Measurements from ENCODE around the gene POP7. TPM values are rescaled to one million over a fixed set of nuclear protein-coding genes. Genes with fewer than 3 reads are reported as not detected.

Gene POP7
- total RNA-seq, 1 donor from 2014 or later, result 40.6 TPM

- peaks cover 4% of the 10 kb centered on the region for H3K27me3 Mint-ChIP-seq (ENCODE audit: low read depth, unreplicated experiment)
- H3K4me3 Mint-ChIP-seq (ENCODE audit: unreplicated experiment), result peak overlapping the region; percentile 97
- Histone ChIP-seq H3K9me3 (ENCODE audit: insufficient read depth, low read depth, low read length) (no peaks in the 10 kb centered on the region), H3K79me2 (ENCODE audit: insufficient read depth, low read length) (peaks cover 54% of the 10 kb centered on the region), H3K4me1 (ENCODE audit: insufficient read depth, low read length) (peaks cover 28% of the 10 kb centered on the region), H3K9ac (ENCODE audit: low read length) (peak overlapping the region; percentile 87), H3K36me3 (ENCODE audit: insufficient read depth, low read length) (no peaks in the 10 kb centered on the region), H2AFZ (ENCODE audit: low read depth, low read length) (no peak overlapping the region), H3K27ac (ENCODE audit: low read depth, low read length) (no peak overlapping the region), H3K4me2 (ENCODE audit: low read length) (peak overlapping the region; percentile 98), H3K27me3 (ENCODE audit: insufficient read depth, low read length) (no peaks in the 10 kb centered on the region), H3K4me3 (ENCODE audit: insufficient read depth, low read depth, low read length) (peak overlapping the region; percentile 78), H4K20me1 (ENCODE audit: insufficient read depth, low read length) (peaks cover 55% of the 10 kb centered on the region)
- DNase-seq (ENCODE audit: low read depth) (peak; percentile 25), FAIRE-seq (no peak)
- H3K27ac Mint-ChIP-seq (ENCODE audit: unreplicated experiment), result peak overlapping the region; percentile 42
- H3K9me3 Mint-ChIP-seq (ENCODE audit: unreplicated experiment), result peaks cover 2% of the 10 kb centered on the region
- H3K36me3 Mint-ChIP-seq (ENCODE audit: low read depth, unreplicated experiment), result peaks cover 5% of the 10 kb centered on the region
- peaks cover 12% of the 10 kb centered on the region for H3K4me1 Mint-ChIP-seq (ENCODE audit: low read depth, unreplicated experiment)
- peak; percentile 64 for TF ChIP-seq CTCF (IDR thresholded peaks at IDR 0.05; ENCODE audit: insufficient read depth, low read depth, low read length)
- TF ChIP-seq EZH2 (IDR thresholded peaks at IDR 0.05; ENCODE audit: insufficient read depth, low read length), result no peak
These were observed 14.0 kb upstream of the POP7 start for GRCh38 chr7:100691676-100692577.

DNA sequence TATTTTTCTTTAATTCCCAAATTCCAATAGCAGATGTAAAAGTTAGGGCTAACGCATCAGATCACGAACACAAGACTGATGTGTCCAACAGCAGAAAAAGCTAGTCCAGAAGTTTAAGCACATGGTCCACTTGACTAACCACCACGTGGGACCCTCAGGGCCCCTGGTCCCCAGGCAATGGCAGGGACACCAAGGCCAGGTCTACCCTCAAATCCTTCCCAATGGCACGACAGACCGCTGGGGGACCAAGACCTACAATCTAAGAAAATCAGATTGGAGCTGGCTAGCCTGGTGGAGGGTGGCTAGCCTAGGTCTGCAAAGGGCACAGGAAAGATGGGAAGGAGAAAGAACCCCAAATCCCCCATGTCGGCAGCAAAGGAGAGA is 13.4 kb upstream of the POP7 start:
- Mint-ChIP-seq H3K27me3 (ENCODE audit: low read depth, unreplicated experiment) (peaks cover 4% of the 10 kb centered on the region), H3K27ac (ENCODE audit: unreplicated experiment) (peak overlapping the region; percentile 42), H3K9me3 (ENCODE audit: unreplicated experiment) (peaks cover 2% of the 10 kb centered on the region), H3K4me1 (ENCODE audit: low read depth, unreplicated experiment) (peaks cover 12% of the 10 kb centered on the region), H3K4me3 (ENCODE audit: unreplicated experiment) (peak overlapping the region; percentile 97), H3K36me3 (ENCODE audit: low read depth, unreplicated experiment) (peaks cover 5% of the 10 kb centered on the region)
- Histone ChIP-seq H3K4me3 (ENCODE audit: insufficient read depth, low read depth, low read length) (peak overlapping the region; percentile 78), H3K9me3 (ENCODE audit: insufficient read depth, low read depth, low read length) (no peaks in the 10 kb centered on the region), H2AFZ (ENCODE audit: low read depth, low read length) (no peak overlapping the region), H3K4me2 (ENCODE audit: low read length) (peak overlapping the region; percentile 98), H3K27ac (ENCODE audit: low read depth, low read length) (no peak overlapping the region), H3K36me3 (ENCODE audit: insufficient read depth, low read length) (no peaks in the 10 kb centered on the region), H3K79me2 (ENCODE audit: insufficient read depth, low read length) (peaks cover 54% of the 10 kb centered on the region), H3K4me1 (ENCODE audit: insufficient read depth, low read length) (peaks cover 28% of the 10 kb centered on the region), H3K27me3 (ENCODE audit: insufficient read depth, low read length) (no peaks in the 10 kb centered on the region), H4K20me1 (ENCODE audit: insufficient read depth, low read length) (peaks cover 55% of the 10 kb centered on the region), H3K9ac (ENCODE audit: low read length) (peak overlapping the region; percentile 87)
- FAIRE-seq (no peak), DNase-seq (ENCODE audit: low read depth) (no peak)
- no peak for TF ChIP-seq CTCF (IDR thresholded peaks at IDR 0.05; ENCODE audit: insufficient read depth, low read depth, low read length)
- no peak for TF ChIP-seq EZH2 (IDR thresholded peaks at IDR 0.05; ENCODE audit: insufficient read depth, low read length)
